Measurements from ENCODE around the gene PNPLA3.

Gene PNPLA3

DNA sequence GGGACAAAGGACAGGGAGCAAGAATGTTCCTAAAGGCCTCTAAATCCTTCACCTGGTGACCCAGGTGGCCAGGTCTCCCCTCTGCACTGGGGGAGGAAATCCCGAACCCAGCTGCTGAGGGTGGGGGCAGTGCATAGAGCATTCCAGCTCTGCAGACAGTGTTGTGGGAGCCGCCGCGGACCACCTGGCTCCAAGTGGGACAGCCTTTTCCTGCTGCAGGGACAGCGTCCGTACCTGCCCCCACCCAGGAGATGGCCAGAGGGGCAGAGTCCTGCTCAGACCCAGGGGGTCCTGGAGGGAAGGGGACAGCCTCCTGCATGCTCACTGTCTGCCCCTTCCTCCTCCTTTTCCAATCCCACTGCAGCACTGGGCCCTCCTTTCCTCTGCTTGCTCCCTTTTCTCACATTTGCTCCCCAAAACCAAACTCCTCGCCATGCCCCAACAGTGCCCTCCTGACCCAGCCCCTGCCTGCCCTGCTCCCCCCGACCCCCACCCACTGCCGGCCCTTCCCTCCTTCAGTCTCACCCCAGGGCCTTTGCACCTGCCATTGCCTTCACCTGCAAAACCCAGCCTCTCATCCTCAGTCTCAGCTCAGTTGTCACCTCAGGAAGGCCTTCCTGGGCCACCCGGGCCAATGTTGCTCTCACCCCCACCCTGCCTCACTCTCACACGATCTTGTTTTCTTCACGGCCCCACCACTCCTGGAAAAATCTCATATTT, 44.6 kb upstream of the PNPLA3 start:
- no peaks in the 10 kb centered on the region for H3K79me1 ChIP-seq (ENCODE audit: low read length)
- no peaks in the 10 kb centered on the region for H3K36me3 ChIP-seq (ENCODE audit: control insufficient read depth in 1 of 2, insufficient read depth in 2 of 2, low read length in 2 of 2)
- no CpG with 5 or more reads among the region's 12 CpGs for WGBS (ENCODE audit: extremely low coverage, insufficient coverage, insufficient read length)

GRCh38 chr22:43879901-43880540, 43.6 kb upstream of the PNPLA3 start:
- Histone ChIP-seq H2BK5ac (ENCODE audit: low read depth, low read length, poor library complexity) (no peak overlapping the region), H3K14ac (ENCODE audit: low read length) (no peak overlapping the region), H2BK12ac (ENCODE audit: low read length) (no peak overlapping the region), H4K91ac (ENCODE audit: low read depth, low read length) (no peak overlapping the region), H3K36me3 (ENCODE audit: control insufficient read depth in 1 of 2, insufficient read depth in 2 of 2, low read length in 2 of 2) (no peaks in the 10 kb centered on the region), H3K18ac (ENCODE audit: low read length) (no peak overlapping the region), H3K27me3 (ENCODE audit: insufficient read depth, low read length) (no peaks in the 10 kb centered on the region), H3K9me3 (ENCODE audit: insufficient read depth, low read depth, low read length) (no peaks in the 10 kb centered on the region), H3K4me1 (ENCODE audit: control insufficient read depth in 1 of 2, insufficient read depth in 2 of 2, low read length in 2 of 2) (no peaks in the 10 kb centered on the region), H3K23ac (ENCODE audit: low read length) (no peak overlapping the region), H3K4ac (ENCODE audit: low read depth, low read length) (no peak overlapping the region), H3K9ac (ENCODE audit: low read length) (no peak overlapping the region), H3K4me2 (ENCODE audit: low read length) (no peak overlapping the region), H2AFZ (ENCODE audit: insufficient read depth, low read length, poor library complexity) (no peak overlapping the region), H2BK120ac (ENCODE audit: insufficient read depth, low read length, poor library complexity) (no peak overlapping the region), H4K12ac (ENCODE audit: low read depth, low read length) (no peak overlapping the region), H3K79me2 (ENCODE audit: control insufficient read depth, insufficient read depth, low read length, poor library complexity) (no peaks in the 10 kb centered on the region), H4K8ac (ENCODE audit: low read depth, low read length) (no peak overlapping the region), H2AK5ac (ENCODE audit: low read length) (no peak overlapping the region), H3K79me1 (ENCODE audit: low read length) (no peaks in the 10 kb centered on the region), H3K27ac (ENCODE audit: low read depth, low read length) (no peak overlapping the region), H3K4me3 (ENCODE audit: low read depth, low read length) (no peak overlapping the region)
- DNase-seq = no peak
- no CpG with 5 or more reads among the region's 14 CpGs for WGBS (ENCODE audit: extremely low coverage, insufficient coverage, insufficient read length)

More for the DNA sequence above, 44.6 kb upstream of the PNPLA3 start:
- Histone ChIP-seq H3K79me2 (ENCODE audit: control insufficient read depth, insufficient read depth, low read length, poor library complexity) (no peaks in the 10 kb centered on the region), H3K9me3 (ENCODE audit: insufficient read depth, low read depth, low read length) (peaks cover 2% of the 10 kb centered on the region), H2BK120ac (ENCODE audit: insufficient read depth, low read length, poor library complexity) (no peak overlapping the region), H4K12ac (ENCODE audit: low read depth, low read length) (no peak overlapping the region), H2AFZ (ENCODE audit: insufficient read depth, low read length, poor library complexity) (no peak overlapping the region), H3K4ac (ENCODE audit: low read depth, low read length) (no peak overlapping the region), H3K18ac (ENCODE audit: low read length) (no peak overlapping the region), H3K27me3 (ENCODE audit: insufficient read depth, low read length) (no peaks in the 10 kb centered on the region), H3K4me2 (ENCODE audit: low read length) (no peak overlapping the region), H3K23ac (ENCODE audit: low read length) (no peak overlapping the region), H3K4me1 (ENCODE audit: control insufficient read depth in 1 of 2, insufficient read depth in 2 of 2, low read length in 2 of 2) (no peaks in the 10 kb centered on the region), H2BK5ac (ENCODE audit: low read depth, low read length, poor library complexity) (no peak overlapping the region), H3K14ac (ENCODE audit: low read length) (no peak overlapping the region), H4K8ac (ENCODE audit: low read depth, low read length) (no peak overlapping the region), H2AK5ac (ENCODE audit: low read length) (no peak overlapping the region), H2BK12ac (ENCODE audit: low read length) (no peak overlapping the region), H3K4me3 (ENCODE audit: low read depth, low read length) (no peak overlapping the region), H3K9ac (ENCODE audit: low read length) (no peak overlapping the region), H3K27ac (ENCODE audit: low read depth, low read length) (no peak overlapping the region), H4K91ac (ENCODE audit: low read depth, low read length) (no peak overlapping the region)
- no peak for DNase-seq

DNA sequence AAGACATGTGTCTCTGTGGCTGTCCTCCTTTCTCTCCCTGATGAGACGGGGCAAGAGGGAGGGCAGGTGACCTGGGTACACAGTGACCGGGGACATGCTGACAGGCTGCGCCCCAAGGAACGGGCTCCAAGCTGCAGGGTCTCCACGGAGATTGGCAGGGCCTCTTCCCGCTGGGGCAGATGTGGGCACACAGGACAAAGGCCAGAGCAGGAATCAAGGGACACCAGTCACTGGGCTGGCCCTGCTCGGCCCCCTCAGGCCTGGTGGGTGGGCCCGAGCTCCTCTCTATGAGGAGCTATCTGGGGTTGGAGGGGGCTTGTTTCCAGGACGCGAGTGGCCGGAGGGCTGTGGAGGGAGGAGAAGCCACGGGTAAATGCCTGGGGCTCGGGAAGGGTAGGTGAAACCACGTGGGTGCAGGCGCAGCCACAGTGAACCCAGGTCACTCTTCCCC, 43.0 kb upstream of the PNPLA3 start:
- Histone ChIP-seq H3K4me1 (ENCODE audit: control insufficient read depth in 1 of 2, insufficient read depth in 2 of 2, low read length in 2 of 2) (no peaks in the 10 kb centered on the region), H2AFZ (ENCODE audit: insufficient read depth, low read length, poor library complexity) (no peak overlapping the region), H2AK5ac (ENCODE audit: low read length) (no peak overlapping the region), H3K36me3 (ENCODE audit: control insufficient read depth in 1 of 2, insufficient read depth in 2 of 2, low read length in 2 of 2) (no peaks in the 10 kb centered on the region), H3K9ac (ENCODE audit: low read length) (no peak overlapping the region), H3K4ac (ENCODE audit: low read depth, low read length) (no peak overlapping the region), H3K23ac (ENCODE audit: low read length) (no peak overlapping the region), H2BK12ac (ENCODE audit: low read length) (no peak overlapping the region), H3K9me3 (ENCODE audit: insufficient read depth, low read depth, low read length) (no peaks in the 10 kb centered on the region), H2BK5ac (ENCODE audit: low read depth, low read length, poor library complexity) (no peak overlapping the region), H3K18ac (ENCODE audit: low read length) (no peak overlapping the region), H3K79me1 (ENCODE audit: low read length) (no peaks in the 10 kb centered on the region), H2BK120ac (ENCODE audit: insufficient read depth, low read length, poor library complexity) (no peak overlapping the region), H3K79me2 (ENCODE audit: control insufficient read depth, insufficient read depth, low read length, poor library complexity) (no peaks in the 10 kb centered on the region), H3K27ac (ENCODE audit: low read depth, low read length) (no peak overlapping the region), H3K27me3 (ENCODE audit: insufficient read depth, low read length) (no peaks in the 10 kb centered on the region), H3K4me3 (ENCODE audit: low read depth, low read length) (no peak overlapping the region), H4K91ac (ENCODE audit: low read depth, low read length) (no peak overlapping the region), H3K14ac (ENCODE audit: low read length) (no peak overlapping the region), H3K4me2 (ENCODE audit: low read length) (no peak overlapping the region), H4K12ac (ENCODE audit: low read depth, low read length) (no peak overlapping the region), H4K8ac (ENCODE audit: low read depth, low read length) (no peak overlapping the region)
- DNase-seq = no peak
- no CpG with 5 or more reads among the region's 15 CpGs for WGBS (ENCODE audit: extremely low coverage, insufficient coverage, insufficient read length)

DNA sequence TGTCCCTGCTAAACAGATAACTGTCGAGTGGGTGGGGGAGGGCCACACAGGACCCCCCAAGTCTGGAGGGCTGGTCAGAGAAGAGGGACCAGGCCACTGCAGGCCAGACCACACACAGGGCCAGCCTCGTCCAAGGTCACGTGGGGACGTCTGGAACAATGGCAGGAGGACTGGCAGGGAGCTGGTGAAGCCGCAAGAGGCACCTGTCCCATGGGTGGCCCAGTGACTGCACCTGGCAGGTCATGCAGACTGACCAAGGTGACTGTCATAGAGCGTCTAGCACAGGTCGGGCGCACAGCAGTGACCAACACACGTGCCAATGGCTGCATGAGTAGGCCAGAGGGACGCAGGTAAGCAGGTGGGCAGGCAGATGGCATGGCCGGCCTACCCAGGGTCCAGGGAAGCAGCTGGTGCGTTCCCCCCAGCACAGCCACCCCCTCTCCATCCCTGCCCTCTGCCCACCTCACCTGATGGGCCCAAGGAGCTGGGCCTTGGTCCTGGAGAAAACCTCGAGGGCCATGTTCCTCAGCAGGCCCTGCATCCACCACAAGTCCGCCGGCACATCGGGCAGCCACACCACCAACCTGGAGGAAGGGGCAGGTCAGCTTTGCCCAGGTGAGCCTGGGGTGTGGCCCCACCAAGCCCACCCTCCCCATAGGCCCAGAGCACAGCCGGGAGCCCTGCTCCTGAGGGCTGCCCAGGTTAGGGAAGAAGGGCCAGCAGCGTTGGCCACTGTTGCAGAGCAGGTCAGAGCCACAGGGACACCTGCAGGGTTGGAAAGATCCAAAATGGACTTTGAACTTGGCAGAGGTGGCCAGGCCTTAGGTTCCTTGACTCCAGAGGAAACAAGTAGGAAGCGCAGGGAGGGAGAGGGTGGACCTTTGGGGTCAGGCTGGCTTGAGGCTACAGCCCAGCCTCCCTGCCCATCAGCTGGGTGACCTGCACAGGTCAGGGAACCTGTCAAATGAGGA, 42.2 kb upstream of the PNPLA3 start:
- Histone ChIP-seq H3K4me1 (ENCODE audit: control insufficient read depth in 1 of 2, insufficient read depth in 2 of 2, low read length in 2 of 2) (no peaks in the 10 kb centered on the region), H3K18ac (ENCODE audit: low read length) (no peak overlapping the region), H3K9ac (ENCODE audit: low read length) (no peak overlapping the region), H2BK120ac (ENCODE audit: insufficient read depth, low read length, poor library complexity) (no peak overlapping the region), H2BK12ac (ENCODE audit: low read length) (no peak overlapping the region), H3K27ac (ENCODE audit: low read depth, low read length) (no peak overlapping the region), H3K23ac (ENCODE audit: low read length) (no peak overlapping the region), H3K4me3 (ENCODE audit: low read depth, low read length) (no peak overlapping the region), H4K8ac (ENCODE audit: low read depth, low read length) (no peak overlapping the region), H3K14ac (ENCODE audit: low read length) (no peak overlapping the region), H3K36me3 (ENCODE audit: control insufficient read depth in 1 of 2, insufficient read depth in 2 of 2, low read length in 2 of 2) (no peaks in the 10 kb centered on the region), H2AK5ac (ENCODE audit: low read length) (no peak overlapping the region), H2BK5ac (ENCODE audit: low read depth, low read length, poor library complexity) (no peak overlapping the region), H3K4me2 (ENCODE audit: low read length) (no peak overlapping the region), H4K12ac (ENCODE audit: low read depth, low read length) (no peak overlapping the region), H4K91ac (ENCODE audit: low read depth, low read length) (no peak overlapping the region), H3K4ac (ENCODE audit: low read depth, low read length) (no peak overlapping the region), H3K27me3 (ENCODE audit: insufficient read depth, low read length) (no peaks in the 10 kb centered on the region), H3K79me1 (ENCODE audit: low read length) (no peaks in the 10 kb centered on the region), H2AFZ (ENCODE audit: insufficient read depth, low read length, poor library complexity) (no peak overlapping the region), H3K9me3 (ENCODE audit: insufficient read depth, low read depth, low read length) (no peaks in the 10 kb centered on the region), H3K79me2 (ENCODE audit: control insufficient read depth, insufficient read depth, low read length, poor library complexity) (no peaks in the 10 kb centered on the region)
- no CpG with 5 or more reads among the region's 19 CpGs for WGBS (ENCODE audit: extremely low coverage, insufficient coverage, insufficient read length)
- DNase-seq = no peak
